Stimulated activated CD4-positive, alpha-beta T cell treated with anti-CD3 and anti-CD28 coated beads, Interleukin-2, amount 100 ng/mL, for 4 hours (primary cell): ENCODE data around the gene SLC4A1.

Experiments
- DNase-seq: peaks from one replicate; pipeline ENCODE4 v3.0.0-alpha.2; 2020; ENCODE audit warnings: low read depth

The SLC4A1 gene

GRCh38 chr17:44283344-44284023, 15.5 kb upstream of the SLC4A1 start:
- no peak for DNase-seq

GRCh38 chr17:44282264-44282663, 14.3 kb upstream of the SLC4A1 start:
- no peak for DNase-seq

GRCh38 chr17:44281570-44281969, 13.6 kb upstream of the SLC4A1 start:
- DNase-seq = no peak

- no peak for DNase-seq
Measured at GRCh38 chr17:44280392-44280937, 12.5 kb upstream of the SLC4A1 start.

GRCh38 chr17:44279666-44280391, 11.9 kb upstream of the SLC4A1 start:
- DNase-seq = no peak

- no peak for DNase-seq
Measured at GRCh38 chr17:44279346-44279665, 11.4 kb upstream of the SLC4A1 start.

- no peak for DNase-seq
Measured at GRCh38 chr17:44277976-44278375, 10.0 kb upstream of the SLC4A1 start.

GRCh38 chr17:44273607-44274006, 5.7 kb upstream of the SLC4A1 start:
- DNase-seq = no peak

GRCh38 chr17:44272954-44273353, 5.0 kb upstream of the SLC4A1 start:
- DNase-seq = no peak

- no peak for DNase-seq
Measured at GRCh38 chr17:44272321-44272951, 4.5 kb upstream of the SLC4A1 start.

- no peak for DNase-seq
Measured at GRCh38 chr17:44269535-44270240, 1.8 kb upstream of the SLC4A1 start.

- no peak for DNase-seq
Measured at GRCh38 chr17:44268709-44269534, 987 bp upstream of the SLC4A1 start.

GRCh38 chr17:44267165-44267455, 825 bp downstream of the SLC4A1 start:
- no peak for DNase-seq

GRCh38 chr17:44266402-44267164, 1.4 kb downstream of the SLC4A1 start:
- no peak for DNase-seq

GRCh38 chr17:44263345-44263902, 4.5 kb downstream of the SLC4A1 start:
- DNase-seq = no peak

- DNase-seq = no peak
Measured at GRCh38 chr17:44262654-44263225, 5.2 kb downstream of the SLC4A1 start.

GRCh38 chr17:44260296-44260695, 7.6 kb downstream of the SLC4A1 start:
- no peak for DNase-seq

- no peak for DNase-seq
Measured at GRCh38 chr17:44258811-44259351, 9.1 kb downstream of the SLC4A1 start.

- no peak for DNase-seq
Measured at GRCh38 chr17:44257815-44258760, 9.8 kb downstream of the SLC4A1 start.
